ENCODE results near the gene EPS8L2. TPM values are rescaled to one million over a fixed set of nuclear protein-coding genes. Genes with fewer than 3 reads are reported as not detected.

EPS8L2 gene
- total RNA-seq, 1 experiment from 2014 or later: 0.90 TPM

GRCh38 chr11:761526-762108, 55.6 kb downstream of the EPS8L2 start:
- DNase-seq (ENCODE audit: low spot score): no peak
- H3K9me3 ChIP-seq (ENCODE audit: low read depth, low read length, poor library complexity, severe bottlenecking): no peaks in the 10 kb centered on the region
- ChIA-PET CTCF (interaction anchor here (0.6 kb wide), 1 partner anchor 23 kb away, joined by 6 read pairs; no protein-coding TSS in a partner anchor), POLR2A (ENCODE audit: low non-redundant PET) (no interaction called here)
- BruUV-seq (replicated peaks): no TSS peak
- H3K36me3 ChIP-seq (ENCODE audit: insufficient read depth, low read length, poor library complexity, severe bottlenecking): peaks cover 48% of the 10 kb centered on the region
- TF ChIP-seq EZH2 (IDR thresholded peaks at IDR 0.05; ENCODE audit: borderline replicate concordance, low read depth, low read length, poor library complexity, severe bottlenecking): no peak
- no peak for TF ChIP-seq CTCF (conservative IDR thresholded peaks at IDR 0.05; ENCODE audit: low read depth, low read length)
- intact Hi-C loops (cut with micrococcal nuclease; ENCODE audit: unreplicated experiment): no loop called here
- H3K27ac ChIP-seq (ENCODE audit: low read depth, low read length, poor library complexity, severe bottlenecking): no peak overlapping the region
- H3K27me3 ChIP-seq (replicated peaks; ENCODE audit: insufficient read depth, low read depth, low read length, poor library complexity): no peaks in the 10 kb centered on the region
- H3K4me1 ChIP-seq (ENCODE audit: insufficient read depth, low read length, poor library complexity, severe bottlenecking): no peaks in the 10 kb centered on the region
- no peak overlapping the region for H3K4me3 ChIP-seq (ENCODE audit: low read depth, low read length, poor library complexity, severe bottlenecking)

DNA sequence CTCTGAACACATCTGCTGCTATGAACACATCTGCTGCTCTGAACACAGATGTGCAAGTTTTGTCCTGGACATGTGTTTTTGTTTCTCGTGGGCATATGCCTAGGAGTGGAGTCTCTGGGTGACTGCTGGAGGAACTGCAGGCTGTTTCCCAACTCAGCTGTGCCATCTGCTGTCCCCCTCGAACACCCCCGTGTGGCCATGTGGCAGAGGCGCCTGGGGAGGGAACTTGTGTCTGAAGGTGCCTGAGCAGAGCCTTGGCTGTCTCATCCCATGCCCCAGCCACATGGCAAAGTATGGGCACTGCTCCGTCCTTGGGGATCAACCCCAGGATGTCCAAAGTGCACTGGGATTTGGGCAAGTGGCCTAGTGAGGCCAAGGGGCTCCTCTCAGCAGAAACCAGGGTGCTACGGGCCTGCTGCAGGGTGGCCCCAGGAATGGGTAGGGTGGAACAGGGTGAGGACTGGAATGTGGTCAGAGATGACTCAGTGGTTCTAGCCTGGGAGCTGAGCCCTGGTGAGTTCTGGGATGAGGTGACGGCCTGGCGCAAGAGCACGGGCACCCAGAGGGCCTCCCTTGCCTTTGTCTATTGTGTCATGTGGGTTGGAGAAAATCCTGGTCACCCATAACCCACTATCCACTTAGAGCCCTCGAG, 56.5 kb downstream of the EPS8L2 start:
- no peaks in the 10 kb centered on the region for H3K27me3 ChIP-seq (replicated peaks; ENCODE audit: insufficient read depth, low read depth, low read length, poor library complexity)
- H3K27ac ChIP-seq (ENCODE audit: low read depth, low read length, poor library complexity, severe bottlenecking): peak overlapping the region; percentile 30
- BruUV-seq (replicated peaks): no TSS peak
- H3K4me1 ChIP-seq (ENCODE audit: insufficient read depth, low read length, poor library complexity, severe bottlenecking): no peaks in the 10 kb centered on the region
- H3K9me3 ChIP-seq (ENCODE audit: low read depth, low read length, poor library complexity, severe bottlenecking): no peaks in the 10 kb centered on the region
- peaks cover 49% of the 10 kb centered on the region for H3K36me3 ChIP-seq (ENCODE audit: insufficient read depth, low read length, poor library complexity, severe bottlenecking)
- TF ChIP-seq EZH2 (IDR thresholded peaks at IDR 0.05; ENCODE audit: borderline replicate concordance, low read depth, low read length, poor library complexity, severe bottlenecking): no peak
- TF ChIP-seq CTCF (conservative IDR thresholded peaks at IDR 0.05; ENCODE audit: low read depth, low read length): peak; percentile 46
- CTCF ChIA-PET: no interaction called here
- peak; percentile 70 for DNase-seq (ENCODE audit: low spot score)
- POLR2A ChIA-PET (ENCODE audit: low non-redundant PET): no interaction called here
- H3K4me3 ChIP-seq (ENCODE audit: low read depth, low read length, poor library complexity, severe bottlenecking): no peak overlapping the region
- intact Hi-C loops (cut with micrococcal nuclease; ENCODE audit: unreplicated experiment): no loop called here

DNA sequence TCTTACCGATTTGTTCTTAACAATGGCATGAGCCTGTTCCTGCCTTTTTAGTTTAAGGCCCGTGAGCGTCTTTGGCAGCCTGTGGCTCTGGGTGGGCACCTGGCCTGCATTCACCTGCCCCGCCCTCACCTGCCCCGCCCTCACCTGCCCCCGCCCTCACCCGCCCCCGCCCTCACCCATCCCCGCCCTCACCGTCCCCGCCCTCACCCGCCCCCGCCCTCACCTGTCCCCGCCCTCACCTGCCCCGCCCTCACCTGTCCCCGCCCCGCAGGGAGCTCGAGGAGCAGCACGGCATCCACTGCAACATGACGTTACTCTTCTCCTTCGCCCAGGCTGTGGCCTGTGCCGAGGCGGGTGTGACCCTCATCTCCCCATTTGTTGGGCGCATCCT, 57.0 kb downstream of the EPS8L2 start:
- Histone ChIP-seq H3K4me3 (ENCODE audit: low read depth, low read length, poor library complexity, severe bottlenecking) (no peak overlapping the region), H3K4me1 (ENCODE audit: insufficient read depth, low read length, poor library complexity, severe bottlenecking) (no peaks in the 10 kb centered on the region), H3K27me3 (replicated peaks; ENCODE audit: insufficient read depth, low read depth, low read length, poor library complexity) (no peaks in the 10 kb centered on the region), H3K9me3 (ENCODE audit: low read depth, low read length, poor library complexity, severe bottlenecking) (no peaks in the 10 kb centered on the region), H3K27ac (ENCODE audit: low read depth, low read length, poor library complexity, severe bottlenecking) (peak overlapping the region; percentile 30), H3K36me3 (ENCODE audit: insufficient read depth, low read length, poor library complexity, severe bottlenecking) (peaks cover 50% of the 10 kb centered on the region)
- no peak for TF ChIP-seq EZH2 (IDR thresholded peaks at IDR 0.05; ENCODE audit: borderline replicate concordance, low read depth, low read length, poor library complexity, severe bottlenecking)
- TF ChIP-seq CTCF (conservative IDR thresholded peaks at IDR 0.05; ENCODE audit: low read depth, low read length): no peak
- POLR2A ChIA-PET (ENCODE audit: low non-redundant PET): no interaction called here
- no TSS peak for BruUV-seq (replicated peaks)
- DNase-seq (ENCODE audit: low spot score): no peak
- intact Hi-C loops (cut with micrococcal nuclease; ENCODE audit: unreplicated experiment): no loop called here
- CTCF ChIA-PET: no interaction called here

Measured in A673 (cell line).